Sciatic nerve (tissue), 2 donors: ENCODE measurements around the gene TSPAN9. TPM values are rescaled to one million over a fixed set of nuclear protein-coding genes. Genes with fewer than 3 reads are reported as not detected.

Source experiments
- ATAC-seq: fragments of 200-7000 bp; cut with Tn5 transposase; one replicate; pipeline ENCODE4 v1.9.1; 2020; ENCODE audit warnings: mild to moderate bottlenecking, moderate library complexity
- DNase-seq: peaks from one replicate; pipeline ENCODE4 v3.0.0-alpha.2; 2020; ENCODE audit warnings: low spot score
- intact Hi-C: fragments of 100-400 bp; cut with DNase I; formaldehyde crosslinking; loops from one replicate; pipeline ENCODE4 v1.14.2; 2022
- total RNA-seq: library from RNA; stranded (reverse); fragmentation: NEBNext Ultra II Directional; extraction: Animal tissue kit (Norgen Biotek cat#: 25700); gene quantifications from one replicate; pipeline ENCODE4 v1.2.1, GENCODE V29; 2021
- donor health status: DM: no; HTN: no; CAD: no.
- donor health status: DM: no; HTN: no; CAD: no.

Gene TSPAN9
- total RNA-seq, 1 donor from 2014 or later, result 37.5 TPM

GRCh38 chr12:3220382-3221321 is 143.5 kb downstream of the TSPAN9 start:
- intact Hi-C loops, result no loop called here
- ATAC-seq, result no peak
- no peak for DNase-seq

- intact Hi-C loops, result no loop called here
- DNase-seq, result no peak
- ATAC-seq, result no peak
These were observed 145.1 kb downstream of the TSPAN9 start for GRCh38 chr12:3222306-3222705.

GRCh38 chr12:3222979-3223378 is 145.8 kb downstream of the TSPAN9 start:
- ATAC-seq (no peak), DNase-seq (no peak)
- intact Hi-C loops, result no loop called here

GRCh38 chr12:3223601-3224529 is 146.7 kb downstream of the TSPAN9 start:
- ATAC-seq (no peak), DNase-seq (no peak)
- intact Hi-C loops, result no loop called here

- ATAC-seq (no peak), DNase-seq (no peak)
- intact Hi-C loops, result no loop called here
These were observed 147.3 kb downstream of the TSPAN9 start for GRCh38 chr12:3224530-3224903.

GRCh38 chr12:3225154-3225795 is 148.1 kb downstream of the TSPAN9 start:
- ATAC-seq (no peak), DNase-seq (no peak)
- intact Hi-C loops, result no loop called here

GRCh38 chr12:3225796-3226180 is 148.6 kb downstream of the TSPAN9 start:
- intact Hi-C loops, result no loop called here
- ATAC-seq (no peak), DNase-seq (no peak)

GRCh38 chr12:3226264-3226663 is 149.1 kb downstream of the TSPAN9 start:
- DNase-seq, result no peak
- no peak for ATAC-seq
- intact Hi-C loops, result no loop called here

GRCh38 chr12:3227076-3227975 is 150.1 kb downstream of the TSPAN9 start:
- no peak for ATAC-seq
- intact Hi-C loops, result no loop called here
- no peak for DNase-seq

GRCh38 chr12:3228552-3228951 is 151.4 kb downstream of the TSPAN9 start:
- DNase-seq (no peak), ATAC-seq (no peak)
- intact Hi-C loops, result no loop called here

GRCh38 chr12:3229577-3229976 is 152.4 kb downstream of the TSPAN9 start:
- no peak for DNase-seq
- ATAC-seq, result no peak
- intact Hi-C loops, result no loop called here

GRCh38 chr12:3230758-3231375 is 153.7 kb downstream of the TSPAN9 start:
- no peak for DNase-seq
- peak; percentile 11 for ATAC-seq
- intact Hi-C loops, result no loop called here

GRCh38 chr12:3231399-3231876 is 154.3 kb downstream of the TSPAN9 start:
- intact Hi-C loops, result no loop called here
- ATAC-seq, result peak; percentile 83
- DNase-seq, result no peak

GRCh38 chr12:3233797-3234196 is 156.6 kb downstream of the TSPAN9 start:
- no peak for DNase-seq
- intact Hi-C loops, result no loop called here
- ATAC-seq, result no peak

- DNase-seq (no peak), ATAC-seq (peak; percentile 20)
- intact Hi-C loops, result no loop called here
These were observed 159.4 kb downstream of the TSPAN9 start for GRCh38 chr12:3236345-3237187.

GRCh38 chr12:3238196-3238595 is 161.0 kb downstream of the TSPAN9 start:
- intact Hi-C loops, result no loop called here
- ATAC-seq, result no peak
- no peak for DNase-seq

GRCh38 chr12:3241621-3242020 is 164.4 kb downstream of the TSPAN9 start:
- intact Hi-C loops, result no loop called here
- DNase-seq (no peak), ATAC-seq (no peak)
